GM12892 (cell line): Measurements from ENCODE around the gene PAX3.

Experiments
- POLR2A ChIP-seq: IDR thresholded peaks from 2 replicates; pipeline ENCODE4 v1.6.1; 2011; ENCODE audit warnings: low read depth, low read length, control low read depth
- POLR2AphosphoS5 ChIP-seq: IDR thresholded peaks from 2 replicates; pipeline ENCODE4 v1.6.1; 2011; ENCODE audit warnings: low read depth, low read length, control low read depth

DNA sequence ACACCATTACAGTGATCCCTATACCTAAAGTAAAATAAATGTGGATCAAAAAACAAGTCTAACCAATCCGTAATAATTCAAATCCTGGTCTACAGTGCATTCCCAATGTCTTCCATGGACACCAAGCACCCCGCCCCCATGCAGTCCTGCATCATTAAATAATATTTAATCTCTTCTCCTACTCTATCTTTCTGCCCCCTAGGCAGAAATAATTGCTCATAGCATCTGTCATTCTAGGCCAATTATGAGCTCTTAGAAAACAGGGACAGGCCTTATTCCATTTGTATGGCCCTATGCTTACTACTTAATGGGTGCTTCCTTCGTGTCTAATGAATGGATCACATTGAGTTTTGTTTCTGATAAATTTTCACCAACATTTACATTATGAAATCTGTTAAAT is 66.4 kb downstream of the PAX3 start:
- TF ChIP-seq POLR2A (no peak), POLR2AphosphoS5 (no peak)
